GM12891 (cell line): Measurements from ENCODE around the gene EXD3.

ENCODE experiments used
- DNase-seq: peaks from one replicate; pipeline ENCODE4 v3.0.0; 2011; ENCODE audit warnings: low spot score; ENCODE audit not compliant: insufficient read length
- FAIRE-seq: peaks from 2 replicates; lab custom pipeline; 2011; peaks lifted over from hg19 to GRCh38; lab: Jason Lieb, UNC
- PAX5 ChIP-seq: IDR thresholded peaks from 2 replicates; pipeline ENCODE4 v1.6.1; 2011; ENCODE audit warnings: low read length, moderate library complexity, mild to moderate bottlenecking; ENCODE audit not compliant: insufficient read depth, severe bottlenecking
- POLR2A ChIP-seq: IDR thresholded peaks from 2 replicates; pipeline ENCODE4 v1.6.1; 2011; ENCODE audit warnings: low read depth, low read length, control low read depth
- POLR2AphosphoS5 ChIP-seq: IDR thresholded peaks from 2 replicates; pipeline ENCODE4 v1.6.1; 2011; ENCODE audit warnings: low read depth, low read length, control low read depth
- POU2F2 ChIP-seq: IDR thresholded peaks from 2 replicates; pipeline ENCODE4 v1.6.1; 2011; ENCODE audit warnings: low read depth, mild to moderate bottlenecking, control low read depth, low read length, moderate library complexity
- SPI1 ChIP-seq: IDR thresholded peaks from 2 replicates; pipeline ENCODE4 v1.6.1; 2011; ENCODE audit warnings: low read depth, low read length, control low read depth
- TAF1 ChIP-seq: IDR thresholded peaks from 2 replicates; pipeline ENCODE4 v1.6.1; 2011; ENCODE audit warnings: low read depth, low read length, control low read depth

Gene EXD3

GRCh38 chr9:137409515-137409914 lies 13.4 kb downstream of the EXD3 start:
- FAIRE-seq (no peak), DNase-seq (no peak)
- TF ChIP-seq POLR2A (no peak), SPI1 (no peak), TAF1 (no peak), POU2F2 (no peak), PAX5 (no peak), POLR2AphosphoS5 (no peak)

GRCh38 chr9:137408651-137409405 lies 14.1 kb downstream of the EXD3 start:
- DNase-seq = no peak
- no peak for TF ChIP-seq POLR2A
- TF ChIP-seq PAX5 = no peak
- TF ChIP-seq TAF1 = no peak
- TF ChIP-seq POU2F2 = no peak
- TF ChIP-seq SPI1 = no peak
- TF ChIP-seq POLR2AphosphoS5 = no peak
- no peak for FAIRE-seq

GRCh38 chr9:137407590-137408300 lies 15.2 kb downstream of the EXD3 start:
- TF ChIP-seq PAX5 (no peak), POU2F2 (no peak), SPI1 (no peak), POLR2A (no peak), POLR2AphosphoS5 (no peak), TAF1 (no peak)
- DNase-seq = no peak
- FAIRE-seq = no peak

GRCh38 chr9:137406876-137407589 lies 15.9 kb downstream of the EXD3 start:
- peak; percentile 43 for FAIRE-seq
- DNase-seq = peak; percentile 91
- TF ChIP-seq PAX5 = no peak
- no peak for TF ChIP-seq SPI1
- TF ChIP-seq POLR2AphosphoS5 = no peak
- TF ChIP-seq POU2F2 = no peak
- no peak for TF ChIP-seq TAF1
- no peak for TF ChIP-seq POLR2A

- no peak for DNase-seq
- no peak for TF ChIP-seq SPI1
- TF ChIP-seq PAX5 = no peak
- TF ChIP-seq POLR2AphosphoS5 = no peak
- no peak for TF ChIP-seq TAF1
- TF ChIP-seq POLR2A = no peak
- no peak for TF ChIP-seq POU2F2
- FAIRE-seq = no peak
Observed at GRCh38 chr9:137406085-137406760, 16.7 kb downstream of the EXD3 start.

- TF ChIP-seq PAX5 (no peak), POU2F2 (no peak), POLR2AphosphoS5 (no peak), SPI1 (no peak), POLR2A (no peak), TAF1 (no peak)
- no peak for DNase-seq
- FAIRE-seq = no peak
Observed at GRCh38 chr9:137405677-137406081, 17.3 kb downstream of the EXD3 start.

- FAIRE-seq (no peak), DNase-seq (no peak)
- TF ChIP-seq TAF1 (no peak), SPI1 (no peak), POU2F2 (no peak), PAX5 (no peak), POLR2AphosphoS5 (no peak), POLR2A (no peak)
Observed at GRCh38 chr9:137404961-137405567, 17.9 kb downstream of the EXD3 start.

- TF ChIP-seq POU2F2 = no peak
- TF ChIP-seq POLR2AphosphoS5 = no peak
- no peak for TF ChIP-seq TAF1
- no peak for TF ChIP-seq POLR2A
- no peak for TF ChIP-seq SPI1
- no peak for TF ChIP-seq PAX5
- DNase-seq (no peak), FAIRE-seq (no peak)
Observed at GRCh38 chr9:137403269-137403668, 19.7 kb downstream of the EXD3 start.
